GM12874 (cell line): ENCODE results near the gene PHTF2.

Experiments
- TF ChIP-seq, protein P1 (sequence below): IDR thresholded peaks from 2 replicates; pipeline ENCODE4 v1.5.1; 2011; ENCODE audit warnings: low read depth, mild to moderate bottlenecking, control low read depth, low read length, moderate library complexity; ENCODE audit not compliant: insufficient read depth

The PHTF2 gene

DNA sequence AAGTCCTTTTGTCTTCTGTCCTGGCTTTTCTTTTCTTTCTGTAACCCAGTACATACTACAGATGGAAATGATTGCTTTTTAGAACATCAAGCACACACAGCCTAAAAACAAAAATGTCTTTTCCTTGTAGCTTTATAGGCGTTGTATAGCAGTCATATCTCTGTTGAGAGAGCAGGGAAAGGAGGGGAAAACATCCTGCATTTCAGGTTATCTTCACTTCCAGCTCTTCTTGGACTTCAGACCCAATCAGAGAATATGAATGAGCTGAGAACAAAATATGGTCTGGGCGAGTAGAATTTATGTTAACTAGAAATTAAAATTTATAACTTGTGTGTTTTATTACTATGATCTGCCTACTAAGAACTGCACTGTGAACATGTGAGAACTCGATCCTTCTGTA is 15.0 kb upstream of the PHTF2 start:
- TF ChIP-seq, protein P1, sequence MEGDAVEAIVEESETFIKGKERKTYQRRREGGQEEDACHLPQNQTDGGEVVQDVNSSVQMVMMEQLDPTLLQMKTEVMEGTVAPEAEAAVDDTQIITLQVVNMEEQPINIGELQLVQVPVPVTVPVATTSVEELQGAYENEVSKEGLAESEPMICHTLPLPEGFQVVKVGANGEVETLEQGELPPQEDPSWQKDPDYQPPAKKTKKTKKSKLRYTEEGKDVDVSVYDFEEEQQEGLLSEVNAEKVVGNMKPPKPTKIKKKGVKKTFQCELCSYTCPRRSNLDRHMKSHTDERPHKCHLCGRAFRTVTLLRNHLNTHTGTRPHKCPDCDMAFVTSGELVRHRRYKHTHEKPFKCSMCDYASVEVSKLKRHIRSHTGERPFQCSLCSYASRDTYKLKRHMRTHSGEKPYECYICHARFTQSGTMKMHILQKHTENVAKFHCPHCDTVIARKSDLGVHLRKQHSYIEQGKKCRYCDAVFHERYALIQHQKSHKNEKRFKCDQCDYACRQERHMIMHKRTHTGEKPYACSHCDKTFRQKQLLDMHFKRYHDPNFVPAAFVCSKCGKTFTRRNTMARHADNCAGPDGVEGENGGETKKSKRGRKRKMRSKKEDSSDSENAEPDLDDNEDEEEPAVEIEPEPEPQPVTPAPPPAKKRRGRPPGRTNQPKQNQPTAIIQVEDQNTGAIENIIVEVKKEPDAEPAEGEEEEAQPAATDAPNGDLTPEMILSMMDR: no peak

DNA sequence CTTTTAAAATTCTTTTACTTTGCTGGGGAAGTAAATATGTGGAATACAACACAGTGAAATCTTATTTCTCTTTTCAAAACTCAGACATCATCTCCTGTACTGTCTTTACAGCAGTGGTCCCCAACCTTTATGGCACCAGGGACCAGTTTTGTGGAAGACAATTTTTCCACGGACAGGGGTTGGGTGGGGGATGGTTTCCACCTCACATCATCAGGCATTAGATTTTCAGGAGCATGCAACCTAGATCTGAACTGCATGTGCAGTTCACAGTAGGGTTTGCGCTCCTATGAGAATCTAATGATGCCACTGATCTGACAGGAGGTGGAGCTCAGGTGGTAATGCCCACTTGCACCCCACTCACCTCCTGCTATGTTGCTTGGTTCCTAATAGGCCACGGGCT is 12.6 kb upstream of the PHTF2 start:
- TF ChIP-seq, protein P1: no peak

DNA sequence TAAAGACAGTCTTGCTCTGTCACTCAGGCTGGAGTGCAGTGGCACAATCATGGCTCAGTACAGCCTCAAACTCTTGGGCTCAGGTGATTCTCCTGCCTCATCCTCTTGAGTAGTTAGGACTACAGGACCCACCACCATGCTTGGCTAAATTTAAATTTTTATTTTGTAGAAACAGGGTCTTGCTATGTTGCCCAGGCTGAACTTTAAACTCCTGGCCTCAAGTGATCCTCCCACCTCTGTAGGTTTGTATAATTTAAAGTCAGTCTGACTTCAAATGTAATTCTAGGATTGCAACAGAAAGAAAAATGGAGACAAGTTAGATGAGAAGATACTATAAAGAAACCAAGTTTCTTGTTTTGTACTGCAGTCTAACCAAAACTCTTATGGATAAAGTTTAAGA is 11.8 kb upstream of the PHTF2 start:
- TF ChIP-seq, protein P1: no peak

DNA sequence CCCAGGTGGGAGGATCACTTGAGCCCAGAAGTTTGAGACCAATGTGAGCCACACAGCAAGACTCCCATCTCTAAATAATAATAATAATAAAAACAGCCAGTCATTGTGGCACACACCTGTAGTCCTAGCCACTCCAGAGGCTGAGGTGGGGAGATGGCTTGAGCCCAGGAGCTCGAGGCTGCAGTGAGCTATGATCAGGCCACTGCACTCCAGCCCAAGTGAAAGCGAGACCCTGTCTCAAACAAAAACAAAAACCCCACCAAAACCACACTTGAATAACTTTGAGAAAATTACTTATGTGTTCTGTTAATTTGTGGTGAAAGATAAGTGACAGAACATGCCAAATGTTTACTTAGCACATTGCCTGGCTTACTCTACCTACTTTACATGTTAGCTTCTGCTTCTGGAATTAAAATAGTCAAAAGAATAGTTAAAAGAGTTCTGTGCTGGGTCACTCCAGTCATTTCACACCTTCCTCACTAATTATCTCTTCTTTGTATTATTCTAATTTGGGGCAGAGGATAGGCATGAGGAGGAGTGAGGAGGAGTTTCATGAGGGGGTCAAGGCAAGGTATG is 10.2 kb upstream of the PHTF2 start:
- TF ChIP-seq, protein P1: no peak

DNA sequence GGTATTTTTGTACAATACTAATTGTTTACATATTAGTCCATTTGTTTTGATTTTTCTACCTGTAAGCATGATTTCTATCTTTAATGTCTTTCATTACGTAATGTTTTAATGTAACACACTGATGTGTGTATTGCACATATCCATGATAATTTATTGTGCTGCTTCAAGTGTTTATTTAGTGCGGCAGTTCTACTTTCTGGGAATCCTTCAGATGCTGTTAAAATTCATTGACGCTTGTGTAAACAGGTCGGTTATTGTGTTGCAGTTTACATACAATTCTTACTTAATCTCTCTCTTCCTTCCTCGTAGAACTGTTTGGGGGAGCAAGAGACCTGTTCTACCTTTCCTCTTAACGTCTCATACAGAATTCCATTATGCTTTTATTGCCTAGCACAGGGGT is 7.2 kb upstream of the PHTF2 start:
- TF ChIP-seq, protein P1: no peak

DNA sequence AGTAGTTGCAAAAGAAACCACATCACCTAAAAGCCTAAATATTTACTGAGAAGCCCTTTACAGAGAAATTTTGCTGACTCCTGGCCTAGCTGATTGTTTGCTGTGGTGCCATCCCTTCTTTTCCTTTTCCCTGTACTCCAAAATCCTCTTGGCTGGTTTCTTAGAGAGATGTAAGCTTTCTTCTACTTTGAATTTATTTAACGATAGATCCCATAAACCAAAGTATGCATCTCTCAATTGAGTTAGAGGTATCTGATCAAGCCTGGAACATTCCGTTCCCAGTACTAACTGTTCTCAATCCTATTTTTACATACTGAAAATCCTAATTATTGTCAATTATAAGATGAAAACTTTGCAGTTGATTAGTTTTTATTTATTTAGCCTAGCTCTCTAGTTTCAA is 6.6 kb upstream of the PHTF2 start:
- TF ChIP-seq, protein P1: no peak

DNA sequence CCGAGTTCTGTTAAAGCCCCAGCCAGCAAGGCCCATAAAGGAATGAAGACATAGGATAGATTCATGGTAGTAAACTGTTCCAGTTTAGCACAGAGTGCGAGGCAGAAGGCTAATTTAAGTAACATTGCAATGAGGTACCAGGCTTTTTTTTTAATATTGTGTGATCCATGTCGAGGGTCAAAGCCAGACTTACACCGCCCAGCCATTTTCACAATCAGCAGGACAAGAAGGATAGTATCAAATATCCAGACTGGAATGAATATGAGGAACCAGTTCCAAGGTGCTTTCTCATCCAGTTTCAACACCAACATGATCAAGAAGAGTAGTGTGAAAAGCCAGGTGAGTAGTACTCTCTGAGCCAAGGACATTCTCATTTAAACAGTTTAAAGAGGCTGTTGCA is 4.6 kb upstream of the PHTF2 start:
- TF ChIP-seq, protein P1: no peak

DNA sequence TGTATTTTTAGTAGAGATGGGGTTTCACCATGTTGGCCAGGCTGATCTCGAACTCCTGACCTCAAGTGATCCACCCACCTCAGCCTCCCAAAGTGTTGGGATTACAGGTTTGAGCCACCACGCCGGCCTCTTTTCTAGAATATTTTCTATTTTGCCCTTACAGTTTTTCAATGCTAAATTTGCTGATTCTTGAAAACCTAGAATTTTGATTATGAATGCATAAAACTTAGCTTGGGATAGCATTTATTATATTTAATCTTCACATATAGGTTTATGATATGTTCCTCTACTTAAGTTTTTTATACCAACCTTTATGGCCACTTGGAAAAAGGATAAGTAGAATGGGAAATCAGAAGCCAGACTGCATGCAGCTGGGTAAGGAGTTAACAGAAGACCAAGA is 2.5 kb upstream of the PHTF2 start:
- TF ChIP-seq, protein P1: no peak
